Activated CD8-positive, alpha-beta memory T cell treated with anti-CD3 and anti-CD28 coated beads for 36 hours (primary cell): ENCODE results near the gene C3orf80. TPM values are rescaled to one million over a fixed set of nuclear protein-coding genes. Genes with fewer than 3 reads are reported as not detected.
"Not testable (repeated sequence)": the region's sequence is repeated elsewhere in the genome, so short reads cannot be mapped to it uniquely, and the experiment has no call there.

Experiments
- CTCF ChIA-PET: fragments of 350-600 bp; sonication (Branson Sonifier 250); formaldehyde crosslinking; loops from one replicate; lab custom pipeline; 2021; ENCODE audit warnings: antibody characterized with exemption; lab: Charles Lee
- POLR2A ChIA-PET: fragments of 350-600 bp; sonication (Branson Sonifier 250); formaldehyde crosslinking; loops from one replicate; lab custom pipeline; 2021; ENCODE audit warnings: antibody characterized with exemption; lab: Charles Lee
- total RNA-seq, 2 experiments: library from RNA; stranded (reverse); gene quantifications; one replicate each; pipeline ENCODE4 v1.2.3, GENCODE V29; 2021

Gene C3orf80
- total RNA-seq: under 1 TPM in 1 of 2 experiments, not detected in 1; 0.06 TPM

GRCh38 chr3:160225176-160226025 lies at the start of gene C3orf80:
Gene C3orf80 (plus strand): TSS chr3:160225422. CDS start chr3:160225636, 214 bp downstream.
- CTCF ChIA-PET: interaction anchor here (1.5 kb wide), 1 partner anchor 193 kb away, joined by 5 read pairs; no protein-coding TSS in a partner anchor
- POLR2A ChIA-PET: interaction anchor here (0.7 kb wide), 1 partner anchor 224 kb away, joined by 3 read pairs; the partner anchor contains the start of gene TRIM59

GRCh38 chr3:160176923-160177322 lies 48.3 kb upstream of the C3orf80 start:
- ChIA-PET CTCF (no interaction called here), POLR2A (no interaction called here)

- POLR2A ChIA-PET, CTCF ChIA-PET: not testable (repeated sequence)
These were observed 46.6 kb upstream of the C3orf80 start for GRCh38 chr3:160178661-160179060.

GRCh38 chr3:160179403-160179802 lies 45.8 kb upstream of the C3orf80 start:
- POLR2A ChIA-PET, CTCF ChIA-PET: not testable (repeated sequence)

GRCh38 chr3:160179906-160180305 lies 45.3 kb upstream of the C3orf80 start:
- POLR2A ChIA-PET: no interaction called here
- CTCF ChIA-PET: no interaction called here

- POLR2A ChIA-PET: no interaction called here
- CTCF ChIA-PET: no interaction called here
These were observed 44.5 kb upstream of the C3orf80 start for GRCh38 chr3:160180581-160181216.

GRCh38 chr3:160183345-160184076 lies 41.7 kb upstream of the C3orf80 start:
- ChIA-PET POLR2A (no interaction called here), CTCF (no interaction called here)

- ChIA-PET CTCF (no interaction called here), POLR2A (no interaction called here)
These were observed 40.6 kb upstream of the C3orf80 start for GRCh38 chr3:160184655-160185054.

GRCh38 chr3:160185751-160186150 lies 39.5 kb upstream of the C3orf80 start:
- POLR2A ChIA-PET: no interaction called here
- CTCF ChIA-PET: no interaction called here

GRCh38 chr3:160187288-160187687 lies 37.9 kb upstream of the C3orf80 start:
- CTCF ChIA-PET: interaction anchor here (0.9 kb wide), 1 partner anchor 14 kb away, joined by 3 read pairs; no protein-coding TSS in a partner anchor
- POLR2A ChIA-PET: no interaction called here

GRCh38 chr3:160192310-160193029 lies 32.8 kb upstream of the C3orf80 start:
- POLR2A ChIA-PET: no interaction called here
- CTCF ChIA-PET: no interaction called here

GRCh38 chr3:160193644-160194192 lies 31.5 kb upstream of the C3orf80 start:
- CTCF ChIA-PET: no interaction called here
- POLR2A ChIA-PET: no interaction called here

- CTCF ChIA-PET: no interaction called here
- POLR2A ChIA-PET: no interaction called here
These were observed 30.8 kb upstream of the C3orf80 start for GRCh38 chr3:160194438-160194837.

- POLR2A ChIA-PET: no interaction called here
These were observed 30.1 kb upstream of the C3orf80 start for GRCh38 chr3:160195106-160195505.

GRCh38 chr3:160196511-160197104 lies 28.6 kb upstream of the C3orf80 start:
- POLR2A ChIA-PET: no interaction called here
- CTCF ChIA-PET: no interaction called here

More at GRCh38 chr3:160195106-160195505, 30.1 kb upstream of the C3orf80 start:
- CTCF ChIA-PET: interaction anchor here (0.7 kb wide), 1 partner anchor 30 kb away, joined by 3 read pairs; no protein-coding TSS in a partner anchor

- CTCF ChIA-PET: no interaction called here
- POLR2A ChIA-PET: no interaction called here
These were observed 26.1 kb upstream of the C3orf80 start for GRCh38 chr3:160199108-160199507.

GRCh38 chr3:160200353-160200752 lies 24.9 kb upstream of the C3orf80 start:
- CTCF ChIA-PET: interaction anchor here (0.6 kb wide), 1 partner anchor 36 kb away, joined by 3 read pairs; no protein-coding TSS in a partner anchor
- POLR2A ChIA-PET: no interaction called here

GRCh38 chr3:160204396-160205011 lies 20.7 kb upstream of the C3orf80 start:
- CTCF ChIA-PET, POLR2A ChIA-PET: not testable (repeated sequence)
